PC-9 (cell line): Measurements from ENCODE around the gene TEP1.

Experiments
- EZH2 ChIP-seq: fragments of 200-600 bp; sonication (generic); IDR thresholded peaks from 2 replicates; pipeline ENCODE4 v1.8.0; 2017; ENCODE audit warnings: antibody characterized with exemption, low read depth
- TF ChIP-seq, protein P1 (sequence below): fragments of 200-600 bp; sonication (generic); conservative IDR thresholded peaks from 2 replicates; pipeline ENCODE4 v1.6.1; 2017; ENCODE audit warnings: mixed run types, antibody characterized with exemption, mild to moderate bottlenecking, moderate library complexity

DNA sequence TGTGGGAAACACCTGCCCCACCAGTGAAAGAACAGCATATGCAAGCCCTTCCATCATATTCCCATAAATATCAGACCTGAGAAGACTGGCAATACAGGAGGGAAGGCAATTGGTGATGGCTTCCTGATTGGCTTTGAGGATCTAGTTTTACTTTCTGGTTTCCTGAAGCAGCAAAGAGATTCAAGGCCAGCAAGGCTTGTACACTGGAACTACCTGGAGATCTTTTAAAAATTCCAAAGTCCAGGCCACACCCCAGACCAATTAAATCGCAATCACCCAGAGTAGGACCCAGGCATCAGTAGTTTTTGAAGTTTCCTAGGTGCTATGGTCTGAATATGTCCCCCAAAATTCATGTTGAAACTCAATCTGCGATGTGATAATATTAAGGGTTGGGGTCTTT lies 2.9 kb upstream of the TEP1 start:
- TF ChIP-seq, protein P1, sequence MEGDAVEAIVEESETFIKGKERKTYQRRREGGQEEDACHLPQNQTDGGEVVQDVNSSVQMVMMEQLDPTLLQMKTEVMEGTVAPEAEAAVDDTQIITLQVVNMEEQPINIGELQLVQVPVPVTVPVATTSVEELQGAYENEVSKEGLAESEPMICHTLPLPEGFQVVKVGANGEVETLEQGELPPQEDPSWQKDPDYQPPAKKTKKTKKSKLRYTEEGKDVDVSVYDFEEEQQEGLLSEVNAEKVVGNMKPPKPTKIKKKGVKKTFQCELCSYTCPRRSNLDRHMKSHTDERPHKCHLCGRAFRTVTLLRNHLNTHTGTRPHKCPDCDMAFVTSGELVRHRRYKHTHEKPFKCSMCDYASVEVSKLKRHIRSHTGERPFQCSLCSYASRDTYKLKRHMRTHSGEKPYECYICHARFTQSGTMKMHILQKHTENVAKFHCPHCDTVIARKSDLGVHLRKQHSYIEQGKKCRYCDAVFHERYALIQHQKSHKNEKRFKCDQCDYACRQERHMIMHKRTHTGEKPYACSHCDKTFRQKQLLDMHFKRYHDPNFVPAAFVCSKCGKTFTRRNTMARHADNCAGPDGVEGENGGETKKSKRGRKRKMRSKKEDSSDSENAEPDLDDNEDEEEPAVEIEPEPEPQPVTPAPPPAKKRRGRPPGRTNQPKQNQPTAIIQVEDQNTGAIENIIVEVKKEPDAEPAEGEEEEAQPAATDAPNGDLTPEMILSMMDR: no peak
- no peak for TF ChIP-seq EZH2
